HEK293 (cell line): ENCODE data around the gene NAALADL2.

Experiments used
- GLIS1 ChIP-seq: fragments of 450-650 bp; formaldehyde crosslinking; IDR thresholded peaks from 2 replicates; pipeline ENCODE4 v1.5.1; 2016; ENCODE audit warnings: missing biosample characterization, missing genetic modification characterization
- ZNF341 ChIP-seq: fragments of 450-650 bp; formaldehyde crosslinking; IDR thresholded peaks from 2 replicates; pipeline ENCODE4; 2016; ENCODE audit warnings: low read depth, missing biosample characterization, missing genetic modification characterization
- ZNF560 ChIP-seq: fragments of 450-650 bp; formaldehyde crosslinking; IDR thresholded peaks from 2 replicates; pipeline ENCODE4 v1.5.1; 2017; ENCODE audit warnings: missing biosample characterization, missing genetic modification characterization, borderline replicate concordance
- ZNF677 ChIP-seq: fragments of 450-650 bp; IDR thresholded peaks from 2 replicates; pipeline ENCODE4 v1.5.0; 2018; ENCODE audit warnings: missing biosample characterization, mild to moderate bottlenecking, missing genetic modification characterization, moderate library complexity
- ZNF785 ChIP-seq: fragments of 450-650 bp; formaldehyde crosslinking; IDR thresholded peaks from 2 replicates; pipeline ENCODE4 v1.5.1; 2016; ENCODE audit warnings: missing biosample characterization, missing genetic modification characterization
- ZNF830 ChIP-seq: fragments of 450-650 bp; IDR thresholded peaks from 2 replicates; pipeline ENCODE4 v1.5.0; 2018; ENCODE audit warnings: missing biosample characterization, missing genetic modification characterization, low read depth, mild to moderate bottlenecking, moderate library complexity
- TF ChIP-seq, protein P1 (sequence below): IDR thresholded peaks from 2 replicates; pipeline ENCODE4 v1.6.1; 2011; ENCODE audit warnings: mild to moderate bottlenecking, low read depth, low read length, borderline replicate concordance
- TF ChIP-seq, protein P2 (sequence below): fragments of 450-650 bp; formaldehyde crosslinking; IDR thresholded peaks from 2 replicates; pipeline ENCODE4 v1.5.1; 2016; ENCODE audit warnings: missing biosample characterization, missing genetic modification characterization
- TF ChIP-seq, protein P3 (sequence below): fragments of 450-650 bp; formaldehyde crosslinking; IDR thresholded peaks from 2 replicates; pipeline ENCODE4 v1.5.1; 2017; ENCODE audit warnings: missing biosample characterization, mild to moderate bottlenecking, missing genetic modification characterization, moderate library complexity

DNA sequence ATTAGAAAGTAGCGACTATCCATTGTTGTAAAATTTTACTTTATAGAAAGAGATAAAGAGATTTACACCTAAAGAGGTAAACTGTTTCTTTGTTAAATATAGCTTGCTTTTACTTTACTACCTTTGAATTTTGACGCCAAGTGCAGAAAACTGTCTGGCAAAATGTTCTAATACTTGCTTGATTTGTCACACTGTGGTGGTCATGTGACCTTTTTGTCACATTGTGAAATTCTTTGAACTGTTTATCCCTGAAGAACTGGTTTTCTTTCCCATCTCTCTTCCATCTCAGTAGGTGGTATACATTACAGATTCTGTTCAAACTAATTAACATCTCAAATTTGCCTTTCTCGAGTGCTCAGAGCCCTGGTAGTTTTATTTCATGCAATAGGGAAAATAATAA is 327.4 kb downstream of the NAALADL2 start:
- TF ChIP-seq, protein P1, sequence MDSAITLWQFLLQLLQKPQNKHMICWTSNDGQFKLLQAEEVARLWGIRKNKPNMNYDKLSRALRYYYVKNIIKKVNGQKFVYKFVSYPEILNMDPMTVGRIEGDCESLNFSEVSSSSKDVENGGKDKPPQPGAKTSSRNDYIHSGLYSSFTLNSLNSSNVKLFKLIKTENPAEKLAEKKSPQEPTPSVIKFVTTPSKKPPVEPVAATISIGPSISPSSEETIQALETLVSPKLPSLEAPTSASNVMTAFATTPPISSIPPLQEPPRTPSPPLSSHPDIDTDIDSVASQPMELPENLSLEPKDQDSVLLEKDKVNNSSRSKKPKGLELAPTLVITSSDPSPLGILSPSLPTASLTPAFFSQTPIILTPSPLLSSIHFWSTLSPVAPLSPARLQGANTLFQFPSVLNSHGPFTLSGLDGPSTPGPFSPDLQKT: no peak
- TF ChIP-seq, protein P2, sequence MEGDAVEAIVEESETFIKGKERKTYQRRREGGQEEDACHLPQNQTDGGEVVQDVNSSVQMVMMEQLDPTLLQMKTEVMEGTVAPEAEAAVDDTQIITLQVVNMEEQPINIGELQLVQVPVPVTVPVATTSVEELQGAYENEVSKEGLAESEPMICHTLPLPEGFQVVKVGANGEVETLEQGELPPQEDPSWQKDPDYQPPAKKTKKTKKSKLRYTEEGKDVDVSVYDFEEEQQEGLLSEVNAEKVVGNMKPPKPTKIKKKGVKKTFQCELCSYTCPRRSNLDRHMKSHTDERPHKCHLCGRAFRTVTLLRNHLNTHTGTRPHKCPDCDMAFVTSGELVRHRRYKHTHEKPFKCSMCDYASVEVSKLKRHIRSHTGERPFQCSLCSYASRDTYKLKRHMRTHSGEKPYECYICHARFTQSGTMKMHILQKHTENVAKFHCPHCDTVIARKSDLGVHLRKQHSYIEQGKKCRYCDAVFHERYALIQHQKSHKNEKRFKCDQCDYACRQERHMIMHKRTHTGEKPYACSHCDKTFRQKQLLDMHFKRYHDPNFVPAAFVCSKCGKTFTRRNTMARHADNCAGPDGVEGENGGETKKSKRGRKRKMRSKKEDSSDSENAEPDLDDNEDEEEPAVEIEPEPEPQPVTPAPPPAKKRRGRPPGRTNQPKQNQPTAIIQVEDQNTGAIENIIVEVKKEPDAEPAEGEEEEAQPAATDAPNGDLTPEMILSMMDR: no peak
- TF ChIP-seq ZNF677 (tag by site-specific recombination) (no peak), GLIS1 (no peak), ZNF830 (tag by site-specific recombination) (no peak), ZNF785 (tag by site-specific recombination) (no peak), ZNF560 (tag by site-specific recombination) (no peak), ZNF341 (tag by site-specific recombination) (no peak)
- TF ChIP-seq, protein P3, sequence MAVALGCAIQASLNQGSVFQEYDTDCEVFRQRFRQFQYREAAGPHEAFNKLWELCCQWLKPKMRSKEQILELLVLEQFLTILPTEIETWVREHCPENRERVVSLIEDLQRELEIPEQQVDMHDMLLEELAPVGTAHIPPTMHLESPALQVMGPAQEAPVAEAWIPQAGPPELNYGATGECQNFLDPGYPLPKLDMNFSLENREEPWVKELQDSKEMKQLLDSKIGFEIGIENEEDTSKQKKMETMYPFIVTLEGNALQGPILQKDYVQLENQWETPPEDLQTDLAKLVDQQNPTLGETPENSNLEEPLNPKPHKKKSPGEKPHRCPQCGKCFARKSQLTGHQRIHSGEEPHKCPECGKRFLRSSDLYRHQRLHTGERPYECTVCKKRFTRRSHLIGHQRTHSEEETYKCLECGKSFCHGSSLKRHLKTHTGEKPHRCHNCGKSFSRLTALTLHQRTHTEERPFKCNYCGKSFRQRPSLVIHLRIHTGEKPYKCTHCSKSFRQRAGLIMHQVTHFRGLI (tag by site-specific recombination): no peak
